ENCODE results near the gene HELQ.
"Not testable (repeated sequence)": the region's sequence is repeated elsewhere in the genome, so short reads cannot be mapped to it uniquely, and the experiment has no call there.

The HELQ gene

GRCh38 chr4:83455281-83456183 lies at the start of gene HELQ, which contains the start of gene MRPS18C:
Gene HELQ, minus strand, starts transcription at chr4:83455823. Its CDS starts 130 bp downstream, at chr4:83455693.
Gene MRPS18C, plus strand, starts transcription at chr4:83456058. Its CDS starts 20 bp downstream, at chr4:83456078.
- DNase-seq (ENCODE audit: low read depth): peak; percentile 68

GRCh38 chr4:83504996-83505395 lies 49.4 kb upstream of the HELQ start:
- DNase-seq (ENCODE audit: low read depth): no peak

GRCh38 chr4:83504503-83504902 lies 48.9 kb upstream of the HELQ start:
- no peak for DNase-seq (ENCODE audit: low read depth)

DNA sequence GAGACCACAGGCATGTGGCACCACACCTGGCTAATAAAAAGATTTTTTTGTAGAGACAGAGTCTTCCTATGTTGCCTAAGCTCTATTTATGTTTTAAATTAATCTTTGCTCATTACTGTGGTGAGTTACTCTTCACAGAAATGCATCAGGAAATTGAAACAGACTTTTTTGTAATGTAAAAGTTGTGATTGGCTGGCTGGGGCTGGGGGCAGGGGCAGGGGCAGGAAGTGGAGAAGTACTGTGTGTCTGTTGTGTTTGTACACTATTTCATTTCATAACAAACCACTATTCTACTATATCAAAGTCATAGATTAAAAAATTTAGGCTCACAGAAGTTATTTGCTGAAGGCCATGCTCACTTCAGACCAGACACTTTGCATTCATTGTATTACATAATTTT lies 48.4 kb upstream of the HELQ start:
- no peak for DNase-seq (ENCODE audit: low read depth)

DNA sequence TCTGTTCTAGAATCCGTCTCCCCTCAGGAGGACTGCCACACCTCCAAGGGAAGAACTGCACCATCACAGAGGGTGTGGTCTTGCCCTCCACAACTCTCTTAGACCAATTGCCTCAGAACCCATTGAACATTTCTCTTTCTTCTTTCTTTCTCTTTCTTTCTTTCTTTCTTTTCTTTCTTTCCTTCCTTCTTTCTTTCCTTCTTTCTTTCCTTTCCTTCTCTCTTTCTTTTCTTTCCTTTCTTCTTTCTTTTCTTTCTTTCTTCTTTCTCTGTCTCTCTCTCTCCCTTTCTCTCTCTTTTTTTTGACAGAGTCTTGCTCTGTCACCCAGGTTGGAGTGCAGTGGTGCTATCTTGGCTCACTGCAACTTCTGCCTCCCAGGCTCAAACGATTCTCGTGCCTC lies 46.0 kb upstream of the HELQ start:
- not testable (repeated sequence) for DNase-seq (ENCODE audit: low read depth)

DNA sequence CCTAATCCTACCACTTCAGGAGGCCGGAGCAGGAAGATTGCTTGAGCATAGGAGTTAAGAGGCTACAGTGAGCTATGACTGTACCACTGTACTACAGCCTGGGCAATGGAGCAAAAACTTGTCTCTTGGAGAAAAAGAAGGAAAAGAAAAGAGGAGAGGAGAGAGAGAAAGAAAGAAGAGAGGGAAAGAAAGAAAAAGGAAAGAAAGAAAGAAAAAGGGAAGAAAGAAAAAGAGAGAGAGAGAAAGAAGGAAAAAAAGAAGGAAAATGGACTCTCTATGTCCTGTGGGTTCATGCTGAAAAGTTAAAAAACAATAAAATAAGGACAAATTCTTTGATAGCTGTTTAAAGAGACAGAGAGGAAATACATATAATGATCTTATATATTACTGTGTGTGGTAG lies 42.6 kb upstream of the HELQ start:
- no peak for DNase-seq (ENCODE audit: low read depth)

GRCh38 chr4:83496085-83496917 lies 40.7 kb upstream of the HELQ start:
- not testable (repeated sequence) for DNase-seq (ENCODE audit: low read depth)

DNA sequence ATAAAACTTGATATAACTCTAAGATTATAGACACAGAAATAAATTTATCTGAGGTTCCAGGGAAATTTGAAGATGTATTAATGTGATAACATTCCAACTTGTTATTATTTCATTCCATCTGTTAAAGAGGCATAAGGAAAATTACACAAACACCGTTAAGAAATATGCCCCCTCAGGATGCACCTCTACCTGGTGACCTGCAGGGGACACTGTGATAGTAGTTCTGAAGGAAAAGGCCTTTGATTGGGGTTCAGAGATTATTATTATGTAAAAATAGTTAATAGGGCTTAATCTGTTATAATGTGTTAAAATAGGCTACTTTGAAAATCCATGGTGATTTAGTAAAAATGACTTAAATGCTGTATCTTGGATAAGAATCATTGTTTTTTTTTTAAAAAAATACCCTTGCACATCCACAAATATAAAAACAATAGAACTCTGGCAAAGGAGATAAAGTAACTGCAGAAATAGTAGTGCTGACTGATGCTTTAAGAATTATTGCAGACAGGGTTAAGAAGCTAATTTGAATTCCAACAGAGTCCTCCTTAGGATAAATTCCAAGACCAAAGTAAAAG lies 35.3 kb upstream of the HELQ start:
- no peak for DNase-seq (ENCODE audit: low read depth)

GRCh38 chr4:83489711-83490326 lies 34.2 kb upstream of the HELQ start:
- DNase-seq (ENCODE audit: low read depth): no peak

- no peak for DNase-seq (ENCODE audit: low read depth)
Observed at GRCh38 chr4:83486457-83487129, 31.0 kb upstream of the HELQ start.

DNA sequence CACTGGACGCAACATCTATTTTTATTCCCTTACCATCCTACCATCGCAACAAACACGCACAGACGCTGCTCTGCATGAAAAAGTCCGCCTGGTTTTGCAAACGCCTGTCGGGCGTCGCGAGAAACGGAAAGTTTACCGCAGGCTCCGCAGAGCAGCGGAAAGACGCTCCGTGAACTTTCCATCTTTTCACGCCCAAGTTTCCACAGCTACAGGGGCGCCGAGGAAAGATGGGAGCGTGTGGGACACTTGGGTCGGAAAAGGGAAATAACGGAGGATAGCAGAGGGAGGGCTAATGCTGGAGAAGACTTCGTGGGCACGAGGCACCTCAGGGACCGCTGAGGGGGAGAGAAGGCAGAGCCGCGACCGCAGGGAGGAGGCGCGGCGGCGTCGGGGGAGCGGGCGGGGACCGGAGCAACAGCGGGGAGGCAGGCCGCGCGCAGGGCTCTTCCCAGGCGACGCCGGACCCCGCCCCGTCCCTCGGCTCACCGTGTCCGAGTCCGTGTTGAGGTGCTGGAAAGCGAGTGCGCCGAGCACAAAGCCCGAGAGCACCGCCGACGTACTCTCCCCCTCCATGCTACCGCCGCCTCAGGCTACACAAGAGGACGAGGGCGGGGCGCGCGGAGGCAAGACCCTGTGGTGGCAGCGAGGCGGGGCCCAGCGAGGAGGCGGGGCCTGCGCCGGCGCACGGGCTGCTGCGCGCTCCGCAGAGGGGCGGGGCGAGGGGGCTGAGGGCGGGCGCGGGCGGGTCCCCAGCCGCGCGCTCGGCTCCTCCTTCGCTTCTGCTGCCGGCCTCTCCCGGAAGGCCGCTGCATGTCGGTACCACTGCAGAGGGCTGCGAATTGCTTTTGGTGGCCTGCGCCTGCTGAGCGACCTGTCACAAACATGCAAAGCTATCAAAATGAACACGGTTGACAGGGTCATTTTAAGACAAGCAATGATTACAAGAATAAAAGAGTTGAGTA lies 29.2 kb upstream of the HELQ start, which contains the start of gene ABRAXAS1:
TSS of gene ABRAXAS1 (minus strand) at position 601 of the 962 bp plus-strand sequence. CDS start at position 573, 28 bp downstream.
- peak; percentile 91 for DNase-seq (ENCODE audit: low read depth)

DNA sequence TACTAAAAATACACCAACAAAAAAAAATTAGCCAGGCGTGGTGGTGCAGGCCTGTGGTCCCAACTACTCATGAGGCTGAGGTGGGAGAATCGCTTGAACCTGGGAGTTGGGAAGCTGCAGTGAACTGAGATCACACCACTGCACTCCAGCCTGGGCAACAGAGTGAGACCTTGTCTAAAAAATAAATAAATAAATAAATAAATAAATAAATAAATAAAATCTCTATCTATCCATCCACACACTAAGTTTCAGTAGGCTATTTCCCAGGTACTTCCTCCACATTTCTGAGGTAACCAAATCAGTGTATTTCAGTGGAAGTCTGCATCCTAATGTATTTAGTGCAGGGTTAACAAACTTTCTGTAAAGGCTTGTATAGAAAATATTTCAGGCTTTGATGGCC lies 18.3 kb upstream of the HELQ start:
- no peak for DNase-seq (ENCODE audit: low read depth)

DNA sequence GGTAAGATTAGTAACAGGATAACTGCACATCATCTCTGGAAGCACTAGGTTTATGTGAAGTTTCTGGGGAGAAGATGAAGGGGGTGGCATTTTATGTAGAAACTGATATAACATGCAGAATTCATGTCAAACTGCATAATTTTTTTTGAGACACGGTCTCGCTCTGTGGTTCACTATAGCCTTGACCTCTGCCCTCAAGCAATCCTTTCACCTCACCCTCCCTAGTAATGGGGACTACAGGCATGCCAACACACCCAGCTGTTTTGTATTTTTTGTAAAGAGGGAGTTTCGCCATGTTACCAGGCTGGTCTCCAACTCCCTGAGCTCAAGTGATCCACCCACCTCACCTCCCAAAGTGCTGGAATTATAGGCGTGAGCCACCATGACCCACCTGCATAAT lies 17.8 kb upstream of the HELQ start:
- DNase-seq (ENCODE audit: low read depth): no peak

DNA sequence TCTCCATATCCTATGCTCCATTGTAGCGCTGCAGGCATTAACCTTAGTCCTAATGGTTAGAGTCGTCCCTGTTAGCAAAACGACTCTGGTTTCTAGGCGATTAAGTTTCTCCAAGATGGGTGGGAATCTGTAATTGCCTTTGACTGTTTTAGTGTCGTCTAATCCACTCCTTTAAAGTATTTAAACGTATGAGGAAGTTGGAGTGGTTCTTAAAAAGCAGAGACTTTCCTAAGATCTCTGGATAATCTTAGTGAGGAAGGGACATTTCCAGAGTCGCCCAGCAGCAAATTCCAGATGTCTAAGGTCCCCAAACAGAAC lies 520 bp upstream of the HELQ start:
- DNase-seq (ENCODE audit: low read depth): no peak

- no peak for DNase-seq (ENCODE audit: low read depth)
Observed at GRCh38 chr4:83454686-83455085, 937 bp downstream of the HELQ start.

DNA sequence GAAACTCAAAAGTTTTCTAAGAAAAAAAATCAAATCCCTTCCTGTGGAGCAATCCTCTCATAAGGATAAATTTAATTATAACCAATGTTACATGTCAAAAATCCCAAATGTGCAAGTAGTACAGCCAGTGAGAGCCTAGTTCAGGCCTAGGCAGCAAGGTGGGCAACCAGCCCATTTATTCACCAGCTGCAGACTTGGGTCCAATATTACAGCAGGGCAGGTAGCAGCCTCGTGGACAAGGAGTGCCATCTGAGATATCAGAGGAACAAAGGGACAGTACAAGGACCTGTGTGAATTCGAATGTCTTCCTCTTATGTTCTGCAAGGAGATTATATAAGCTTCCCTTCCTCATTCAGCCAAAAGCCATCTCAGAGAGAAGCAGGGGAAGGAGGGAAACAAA lies 6.6 kb downstream of the HELQ start:
- no peak for DNase-seq (ENCODE audit: low read depth)

GRCh38 chr4:83440899-83441298 lies 14.7 kb downstream of the HELQ start:
- no peak for DNase-seq (ENCODE audit: low read depth)

DNA sequence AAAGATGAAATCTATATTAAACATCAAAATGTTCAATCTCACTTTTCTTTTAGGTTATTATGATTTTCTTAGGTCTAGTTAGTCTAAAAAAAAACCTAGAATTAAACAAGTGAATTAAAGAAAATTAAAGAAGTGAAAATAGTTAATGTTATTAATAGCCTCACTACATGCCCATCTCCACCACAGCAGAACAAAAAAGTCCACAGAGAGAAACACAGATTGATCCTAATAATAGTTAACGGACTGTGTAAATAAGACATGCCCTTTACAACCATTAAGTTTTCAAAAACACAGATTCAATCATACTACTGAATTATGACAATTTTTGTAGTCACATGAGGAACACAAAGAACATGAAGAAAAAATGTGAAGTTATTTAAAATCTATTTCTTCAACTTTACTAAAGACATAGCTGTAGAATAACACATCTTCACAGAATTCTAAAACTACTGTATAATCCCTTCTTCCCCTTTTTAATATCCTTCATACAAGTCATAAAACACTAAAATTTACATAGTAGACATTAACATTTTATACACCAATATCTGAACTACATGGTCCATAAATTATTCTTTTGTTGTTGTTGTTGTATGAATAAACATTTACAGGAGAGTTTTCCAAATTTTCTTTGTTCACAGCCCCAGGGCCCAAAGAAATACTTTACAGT lies 15.3 kb downstream of the HELQ start:
- no peak for DNase-seq (ENCODE audit: low read depth)

DNA sequence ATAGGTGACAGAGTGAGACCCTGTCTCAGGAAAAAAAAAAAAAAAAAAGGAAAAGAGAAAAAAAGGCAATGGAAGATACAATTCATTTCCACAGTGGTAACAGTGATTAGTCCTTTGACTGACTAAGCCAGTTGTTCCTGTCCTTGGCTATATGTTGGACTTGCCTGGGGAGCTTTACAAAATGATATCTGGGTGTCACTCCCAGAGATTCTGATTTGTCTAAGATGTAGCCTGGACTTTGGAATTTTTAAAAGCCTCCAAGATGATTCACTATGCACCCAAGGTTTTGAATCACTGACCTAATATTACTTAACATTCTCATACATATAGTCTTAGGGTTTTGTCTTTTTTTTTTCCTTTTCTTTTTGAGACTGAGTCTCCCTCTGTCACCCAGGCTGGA lies 16.9 kb downstream of the HELQ start:
- no peak for DNase-seq (ENCODE audit: low read depth)

DNA sequence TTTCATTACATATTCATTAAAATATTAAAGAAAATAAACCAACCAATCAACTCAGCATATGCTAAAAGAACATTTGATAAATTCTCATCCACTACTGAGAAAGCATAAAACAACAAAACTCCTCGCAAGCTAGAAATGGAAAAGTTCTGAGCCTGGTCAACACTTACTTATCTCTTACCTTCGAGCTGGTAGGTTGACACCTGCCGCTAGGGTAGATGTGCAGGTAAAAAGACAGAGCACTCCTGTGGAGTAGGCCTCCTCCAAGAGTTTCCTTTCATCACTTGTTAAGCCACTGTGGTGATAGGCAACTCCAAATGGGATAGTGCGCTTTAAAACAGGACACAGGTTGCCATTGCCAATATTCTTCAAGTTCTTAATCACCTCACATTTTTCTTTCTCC lies 18.9 kb downstream of the HELQ start:
- no peak for DNase-seq (ENCODE audit: low read depth)
